Activated T-cell treated with anti-CD3 and anti-CD28 coated beads for 1 hour (primary cell): ENCODE results near the gene EFR3B.

ENCODE experiments used
- DNase-seq: peaks from one replicate; pipeline ENCODE4 v3.0.0-alpha.2; 2020; ENCODE audit warnings: low read depth

The EFR3B gene

GRCh38 chr2:25187729-25188350, 146.0 kb downstream of the EFR3B start:
- no peak for DNase-seq

DNA sequence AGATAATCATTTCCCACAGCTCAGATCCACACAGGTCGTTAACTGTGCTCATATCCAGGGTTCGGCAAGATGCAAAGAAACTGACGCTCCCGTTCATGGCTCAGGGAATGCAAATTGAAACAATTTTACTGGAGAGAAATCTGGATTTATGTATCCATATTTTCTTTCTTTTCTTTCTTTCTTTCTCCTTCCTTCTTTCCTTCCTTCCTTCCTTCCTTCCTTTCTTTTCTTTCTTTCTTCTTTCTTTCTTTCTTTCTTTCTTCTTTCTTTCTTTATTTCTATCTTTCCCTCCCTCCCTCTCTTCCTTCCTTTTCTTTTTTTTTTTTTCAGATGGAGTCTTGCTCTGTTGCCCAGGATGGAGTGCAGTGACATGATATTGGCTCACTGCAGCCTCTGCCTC, 146.5 kb downstream of the EFR3B start:
- DNase-seq: no peak

DNA sequence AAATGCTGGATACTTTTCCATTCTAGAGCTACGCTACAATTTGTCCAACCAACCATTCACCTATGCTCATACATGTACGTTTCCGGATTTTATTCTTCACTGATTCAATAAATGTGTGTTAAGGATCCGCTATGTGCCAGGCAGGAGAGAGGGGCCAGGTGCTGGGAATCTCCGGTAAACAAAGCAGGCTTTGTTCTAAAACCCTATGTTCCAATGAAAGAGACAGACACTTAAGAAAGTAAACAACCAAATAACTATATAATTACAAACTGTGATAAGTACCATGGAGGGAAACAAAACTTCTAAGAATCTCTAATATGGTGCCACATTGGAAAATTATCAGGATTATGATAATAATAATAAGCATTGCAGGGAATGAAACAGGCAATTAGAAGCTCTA, 148.7 kb downstream of the EFR3B start:
- no peak for DNase-seq

- DNase-seq: no peak
These were observed 152.8 kb downstream of the EFR3B start for GRCh38 chr2:25194576-25195122.

DNA sequence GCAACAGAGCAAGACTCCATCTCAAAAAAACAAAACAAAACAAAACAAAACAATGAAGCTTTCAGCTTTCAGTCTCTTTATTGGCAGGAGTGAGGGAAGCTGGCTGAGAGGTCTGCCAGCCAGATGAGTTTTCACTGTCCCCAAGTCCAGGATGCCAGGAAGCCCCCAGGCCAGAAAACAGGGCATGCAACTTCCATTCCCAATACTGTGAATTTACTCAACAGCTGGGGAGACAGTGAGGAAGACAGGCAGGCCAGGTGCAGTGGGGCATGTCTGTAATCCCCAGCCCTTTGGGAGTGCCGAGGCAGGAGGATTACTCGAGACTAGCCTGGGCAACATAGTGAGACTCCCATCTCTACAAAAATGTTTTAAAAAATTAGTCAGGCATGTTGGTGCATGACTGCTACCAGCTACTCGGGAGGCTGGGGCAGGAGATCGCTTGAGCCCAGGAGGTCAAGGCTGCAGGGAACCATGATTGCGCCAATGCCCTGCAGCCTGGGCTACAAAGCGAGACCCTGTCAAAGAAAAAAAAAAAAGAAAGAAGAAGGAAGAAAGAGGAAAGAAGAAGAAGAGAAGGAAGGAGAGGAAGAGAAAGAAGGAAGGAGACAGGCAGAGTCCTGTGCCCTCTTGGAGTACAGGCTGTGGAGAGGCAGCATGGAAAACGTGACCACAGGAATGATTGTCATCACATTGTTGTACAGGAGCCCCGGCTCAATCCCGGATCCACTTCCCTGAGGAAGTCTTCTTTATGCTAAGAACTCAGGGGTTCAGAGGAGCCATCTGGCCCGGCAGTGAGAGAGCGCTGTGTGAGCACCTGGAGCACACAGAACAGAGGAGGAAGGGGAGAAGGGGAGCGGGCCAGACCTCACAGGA, 155.7 kb downstream of the EFR3B start:
- DNase-seq: no peak

DNA sequence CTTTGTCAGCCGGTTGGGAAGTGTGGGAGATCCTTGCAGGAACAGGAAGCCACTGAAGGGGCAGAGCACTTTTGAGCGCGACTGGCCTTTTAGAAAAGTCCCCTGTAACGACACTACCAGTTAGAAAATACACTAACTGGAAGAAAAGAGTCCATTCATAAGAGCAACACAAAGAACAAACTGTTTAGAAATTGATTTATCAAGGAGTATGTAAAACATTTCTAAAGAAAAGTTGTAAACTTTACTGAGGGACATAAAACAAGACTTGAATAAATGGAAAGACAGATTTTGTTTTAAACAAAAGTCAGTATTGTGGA, 156.3 kb downstream of the EFR3B start:
- DNase-seq: no peak

DNA sequence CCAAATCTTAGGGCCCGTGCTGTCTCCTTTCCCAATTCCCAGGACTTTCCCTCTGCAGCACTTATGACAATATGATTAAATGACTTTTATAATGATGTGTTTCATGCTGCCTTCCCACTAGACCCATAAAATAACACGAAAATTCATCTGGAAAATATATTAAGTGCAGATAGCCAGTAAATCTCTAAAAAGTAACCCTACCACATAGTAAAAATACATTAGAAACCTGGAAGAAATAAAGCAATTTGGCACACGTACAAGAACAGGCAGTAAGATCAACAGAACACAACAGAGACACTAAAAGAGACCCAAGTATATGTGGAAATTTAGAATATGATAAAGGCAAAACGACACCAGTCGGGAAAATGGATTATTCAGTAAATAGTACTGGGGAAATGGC, 156.7 kb downstream of the EFR3B start:
- no peak for DNase-seq

DNA sequence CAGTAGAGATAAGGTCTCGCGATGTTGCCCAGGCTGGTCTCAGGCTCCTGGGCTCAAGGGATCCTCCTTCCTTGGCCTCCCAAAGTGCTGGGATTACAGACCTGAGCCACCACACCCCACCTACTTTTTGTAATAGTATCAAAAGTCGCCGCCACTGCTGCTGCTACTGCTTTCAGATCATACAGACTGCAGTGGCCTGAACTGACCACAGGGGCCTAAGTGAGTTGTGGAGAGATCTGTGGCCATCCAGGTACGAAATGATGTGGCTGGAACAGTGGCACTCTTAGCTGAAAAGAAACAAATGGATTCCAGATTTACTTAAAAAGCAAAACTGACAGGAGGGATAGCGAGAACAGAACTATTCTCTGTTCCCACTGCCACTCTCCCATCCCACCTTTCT, 159.4 kb downstream of the EFR3B start:
- no peak for DNase-seq

- no peak for DNase-seq
These were observed 159.9 kb downstream of the EFR3B start for GRCh38 chr2:25201794-25202193.

DNA sequence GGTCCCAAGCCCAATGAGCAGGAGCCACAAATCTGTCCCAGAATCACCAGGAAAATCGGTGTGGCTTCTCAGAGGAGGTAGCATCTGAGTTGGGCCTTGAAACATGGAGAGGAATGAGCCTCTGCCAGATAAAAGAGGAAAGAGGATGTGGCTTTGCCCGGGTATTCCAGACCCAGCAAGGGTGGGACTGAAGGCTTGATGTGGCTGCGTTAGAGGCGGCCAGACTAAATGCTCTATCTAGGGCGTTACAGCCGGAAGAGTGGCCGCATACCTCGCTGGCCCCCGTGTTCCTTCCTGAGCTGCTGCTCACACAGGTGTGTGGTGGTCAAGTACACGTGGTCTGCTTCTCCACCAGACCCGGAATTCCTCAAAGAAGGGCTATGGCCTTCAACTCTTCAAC, 160.4 kb downstream of the EFR3B start:
- DNase-seq: no peak

DNA sequence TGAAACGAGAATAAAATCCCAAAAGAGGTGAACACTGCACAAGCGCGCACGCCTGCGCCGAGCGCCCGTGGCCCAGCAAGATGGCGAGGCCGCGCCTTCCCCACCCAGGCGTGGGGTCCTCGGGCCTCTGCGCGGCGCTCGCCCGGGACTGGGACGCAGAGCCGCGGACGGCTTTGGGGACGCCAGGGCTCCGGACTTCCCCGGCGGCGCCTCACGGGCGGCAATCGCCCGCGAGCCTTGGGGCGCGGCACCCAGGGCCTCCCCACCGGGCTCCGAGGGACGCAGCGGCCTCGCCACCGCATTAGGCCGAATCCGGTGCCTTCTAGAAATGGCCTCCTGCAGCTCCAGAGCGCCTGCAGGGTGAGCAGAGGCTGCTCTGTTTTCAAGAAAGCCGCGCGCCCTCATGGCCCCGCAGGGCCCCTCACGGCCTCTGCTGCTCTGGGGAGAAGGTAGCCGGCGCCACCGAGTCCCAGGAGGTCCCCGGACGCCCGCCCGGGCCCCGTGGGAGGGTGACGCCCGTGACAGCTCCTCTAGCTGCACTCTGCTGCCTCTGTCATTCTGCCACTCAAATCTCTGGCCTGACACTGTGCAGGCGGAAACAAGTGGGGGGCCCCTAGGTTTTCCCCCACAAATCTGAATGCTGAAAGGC, 162.4 kb downstream of the EFR3B start:
- DNase-seq: no peak

GRCh38 chr2:25207078-25207545, 165.2 kb downstream of the EFR3B start:
- no peak for DNase-seq
